GM18870 (cell line): ENCODE results near the gene PRR20D.
"Not testable (repeated sequence)": the region's sequence is repeated elsewhere in the genome, so short reads cannot be mapped to it uniquely, and the experiment has no call there.

ENCODE experiments used
- ATAC-seq: cut with Tn5 transposase; IDR thresholded peaks from one replicate; pipeline ENCODE4 v1.9.1; 2021; ENCODE audit warnings: moderate library complexity; ENCODE audit not compliant: unreplicated experiment

Gene PRR20D

GRCh38 chr13:57160332-57160731, at the start of gene PRR20D:
PRR20D (plus strand) TSS chr13:57160632; CDS start chr13:57161019, 387 bp downstream.
- not testable (repeated sequence) for ATAC-seq

- ATAC-seq, result no peak
Observed at GRCh38 chr13:57114945-57115344, 45.5 kb upstream of the PRR20D start.

GRCh38 chr13:57123681-57124080, 36.8 kb upstream of the PRR20D start:
- ATAC-seq, result no peak

- no peak for ATAC-seq
Observed at GRCh38 chr13:57128909-57129308, 31.5 kb upstream of the PRR20D start.

GRCh38 chr13:57136093-57136492, 24.3 kb upstream of the PRR20D start:
- ATAC-seq, result no peak

- no peak for ATAC-seq
Observed at GRCh38 chr13:57137585-57137984, 22.8 kb upstream of the PRR20D start.

- no peak for ATAC-seq
Observed at GRCh38 chr13:57138988-57139387, 21.4 kb upstream of the PRR20D start.

GRCh38 chr13:57139781-57140180, 20.7 kb upstream of the PRR20D start:
- not testable (repeated sequence) for ATAC-seq

- ATAC-seq, result not testable (repeated sequence)
Observed at GRCh38 chr13:57140235-57140968, 20.0 kb upstream of the PRR20D start, which contains the start of gene PRR20A. PRR20A (plus strand) TSS chr13:57140918; CDS start chr13:57141305, 387 bp downstream.

- ATAC-seq, result not testable (repeated sequence)
Observed at GRCh38 chr13:57147188-57147587, 13.2 kb upstream of the PRR20D start, which contains the start of gene PRR20B. PRR20B (plus strand) TSS chr13:57147488; CDS start chr13:57147875, 387 bp downstream.

GRCh38 chr13:57148106-57148505, 12.3 kb upstream of the PRR20D start:
- not testable (repeated sequence) for ATAC-seq

GRCh38 chr13:57153761-57154160, 6.7 kb upstream of the PRR20D start, which contains the start of gene PRR20C:
PRR20C (plus strand) TSS chr13:57154061; CDS start chr13:57154448, 387 bp downstream.
- ATAC-seq, result not testable (repeated sequence)

- ATAC-seq, result not testable (repeated sequence)
Observed at GRCh38 chr13:57166897-57167296, 6.5 kb downstream of the PRR20D start, which contains the start of gene PRR20E. PRR20E (plus strand) TSS chr13:57167197; CDS start chr13:57167584, 387 bp downstream.

GRCh38 chr13:57191667-57192066, 31.2 kb downstream of the PRR20D start:
- ATAC-seq, result no peak

- ATAC-seq, result no peak
Observed at GRCh38 chr13:57212989-57213388, 52.6 kb downstream of the PRR20D start.
